ENCODE results near the gene MED1.

DNA sequence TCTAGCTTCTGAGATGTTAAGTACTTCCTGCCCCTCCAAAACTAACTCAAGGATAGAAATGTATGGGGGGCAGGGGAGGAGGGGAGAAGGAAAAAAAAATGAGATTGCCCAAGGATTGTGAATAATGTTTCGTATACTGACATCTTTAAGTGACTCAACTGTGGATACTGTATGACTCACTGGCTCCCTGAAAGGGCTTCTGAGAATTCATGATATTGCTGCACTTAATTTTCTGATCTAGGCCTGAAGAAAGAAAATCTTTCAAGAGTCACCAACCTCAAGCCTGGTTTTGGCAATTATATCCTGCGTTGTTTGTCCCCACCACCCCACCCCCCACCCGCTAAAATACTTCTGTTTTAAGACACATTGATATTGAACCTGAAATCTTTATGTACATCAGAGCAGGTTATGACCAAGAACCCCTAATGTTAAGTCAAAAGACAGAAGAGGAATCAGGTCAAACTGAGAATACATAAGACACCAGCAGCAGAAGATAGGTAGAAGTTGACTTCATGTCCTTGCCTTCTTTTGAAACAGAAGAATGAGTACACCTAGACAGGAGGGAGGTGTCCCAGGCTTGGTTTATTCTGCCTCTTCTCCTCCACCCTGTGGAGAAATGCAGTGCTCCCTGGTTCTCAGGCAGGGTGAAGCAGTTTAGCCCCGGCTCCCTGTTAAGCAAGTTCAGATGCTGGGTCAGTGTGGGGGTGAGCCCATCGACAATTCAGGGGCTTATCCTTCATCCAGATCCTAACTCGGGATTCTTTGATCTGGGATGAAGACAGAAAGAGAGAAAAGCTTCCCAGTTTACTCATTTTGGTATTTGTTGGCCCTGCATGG is 46.3 kb downstream of the MED1 start:
- TF ChIP-seq, protein P1, sequence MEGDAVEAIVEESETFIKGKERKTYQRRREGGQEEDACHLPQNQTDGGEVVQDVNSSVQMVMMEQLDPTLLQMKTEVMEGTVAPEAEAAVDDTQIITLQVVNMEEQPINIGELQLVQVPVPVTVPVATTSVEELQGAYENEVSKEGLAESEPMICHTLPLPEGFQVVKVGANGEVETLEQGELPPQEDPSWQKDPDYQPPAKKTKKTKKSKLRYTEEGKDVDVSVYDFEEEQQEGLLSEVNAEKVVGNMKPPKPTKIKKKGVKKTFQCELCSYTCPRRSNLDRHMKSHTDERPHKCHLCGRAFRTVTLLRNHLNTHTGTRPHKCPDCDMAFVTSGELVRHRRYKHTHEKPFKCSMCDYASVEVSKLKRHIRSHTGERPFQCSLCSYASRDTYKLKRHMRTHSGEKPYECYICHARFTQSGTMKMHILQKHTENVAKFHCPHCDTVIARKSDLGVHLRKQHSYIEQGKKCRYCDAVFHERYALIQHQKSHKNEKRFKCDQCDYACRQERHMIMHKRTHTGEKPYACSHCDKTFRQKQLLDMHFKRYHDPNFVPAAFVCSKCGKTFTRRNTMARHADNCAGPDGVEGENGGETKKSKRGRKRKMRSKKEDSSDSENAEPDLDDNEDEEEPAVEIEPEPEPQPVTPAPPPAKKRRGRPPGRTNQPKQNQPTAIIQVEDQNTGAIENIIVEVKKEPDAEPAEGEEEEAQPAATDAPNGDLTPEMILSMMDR (conservative IDR thresholded peaks at IDR 0.05 in 1 of 2, IDR thresholded peaks at IDR 0.05 in 1 of 2; ENCODE audit: low read depth in 1 of 2, low read length in 2 of 2) = no peak
- no peak for TF ChIP-seq EZH2 (IDR thresholded peaks at IDR 0.05; ENCODE audit: low read length, missing control alignments)

All from fibroblast of lung (primary cell).